HepG2 (cell line): ENCODE data around the gene SULT2B1. TPM values are rescaled to one million over a fixed set of nuclear protein-coding genes. Genes with fewer than 3 reads are reported as not detected.
A peak's percentile ranks its signal among the peaks of the same experiment; 100 is the strongest.

Experiments used
- ATAC-seq: fragments of 200-7000 bp; cut with Tn5 transposase; 3 replicates; pipeline ENCODE4 v1.9.1; 2020; ENCODE audit warnings: mild to moderate bottlenecking, moderate library complexity
- BruUV-seq: library from RNA; stranded (reverse); fragments of 400-500 nt; replicated peaks from 2 replicates; lab custom pipeline; 2021; lab: Mats Ljungman, UMichigan
- CTCF ChIA-PET: fragments of 300-600 bp; formaldehyde crosslinking; extraction: SDS; loops from one replicate; lab custom pipeline; 2021; ENCODE audit warnings: low total read pairs, inconsistent platforms, low intra/inter-chr PET ratio; lab: Yijun Ruan, JAX
- POLR2A ChIA-PET: fragments of 350-600 bp; sonication (Branson Sonifier 250); formaldehyde crosslinking; loops from one replicate; lab custom pipeline; 2020; ENCODE audit warnings: antibody characterized with exemption, inconsistent platforms; lab: Yijun Ruan, JAX
- DNase-seq: peaks from one replicate; pipeline ENCODE4 v3.0.0-alpha.2; 2015; ENCODE audit warnings: low spot score
- FAIRE-seq: peaks from 3 replicates; lab custom pipeline; 2011; peaks lifted over from hg19 to GRCh38; lab: Jason Lieb, UNC
- H2AFZ ChIP-seq: one replicate; pipeline ENCODE4 v1.6.1; 2011; ENCODE audit warnings: low read length, inconsistent platforms
- H3K27ac ChIP-seq: fragments of 300-600 bp; 3 replicates; pipeline ENCODE4 v1.8.0; 2011; ENCODE audit warnings: mixed run types, mild to moderate bottlenecking, mixed read lengths, low read length, inconsistent platforms; ENCODE audit not compliant: insufficient read depth; ENCODE audit errors: extremely low read length
- H3K27me3 ChIP-seq, 2 experiments: fragments of 200-600 bp in 1 of 2; 2 replicates in 1 of 2; 3 replicates in 1 of 2; pipeline versions ENCODE4 v1.6.0 to v1.8.0; 2011; ENCODE audit warnings: low read length in 2 of 2, mild to moderate bottlenecking in 2 of 2, moderate library complexity in 2 of 2, inconsistent platforms in 1 of 2; ENCODE audit not compliant: insufficient read depth in 2 of 2, control insufficient read depth in 1 of 2
- H3K36me3 ChIP-seq, 2 experiments: fragments of 200-600 bp in 1 of 2; replicated peaks in 1 of 2; 2 replicates in 1 of 2; 3 replicates in 1 of 2; pipeline versions ENCODE4 v1.5.1 to v1.8.0; 2011; ENCODE audit warnings: low read length in 2 of 2, inconsistent platforms in 1 of 2; ENCODE audit not compliant: insufficient read depth in 2 of 2, control insufficient read depth in 1 of 2
- H3K4me1 ChIP-seq: 2 replicates; pipeline ENCODE4 v1.5.1; 2012; ENCODE audit warnings: low read length, inconsistent platforms; ENCODE audit not compliant: insufficient read depth
- H3K4me2 ChIP-seq: 2 replicates; pipeline ENCODE4 v1.6.0; 2011; ENCODE audit warnings: low read depth, low read length, inconsistent platforms
- H3K4me3 ChIP-seq, 3 experiments: fragments of 200-600 bp in 1 of 3; sonication (generic), shearing (Covaris generic) in 1 of 3; replicated peaks in 1 of 3; 2 replicates each; pipeline ENCODE4 v1.5.1; 2011 to 2016; ENCODE audit warnings: low read length in 3 of 3, inconsistent platforms in 2 of 3, low read depth in 2 of 3, mild to moderate bottlenecking in 2 of 3, control low read depth in 1 of 3, mixed read lengths in 1 of 3; ENCODE audit not compliant: insufficient read depth in 1 of 3
- H3K79me2 ChIP-seq: one replicate; pipeline ENCODE4 v1.6.1; 2011; ENCODE audit warnings: low read length, inconsistent platforms; ENCODE audit not compliant: insufficient read depth
- H3K9ac ChIP-seq: 2 replicates; pipeline ENCODE4 v1.6.0; 2011; ENCODE audit warnings: mild to moderate bottlenecking, low read depth, low read length, inconsistent platforms; ENCODE audit not compliant: insufficient read depth
- H3K9me3 ChIP-seq: 2 replicates; pipeline ENCODE4 v1.5.1; 2012; ENCODE audit warnings: mild to moderate bottlenecking, low read length
- H4K20me1 ChIP-seq: 2 replicates; pipeline ENCODE4 v1.6.0; 2011; ENCODE audit warnings: inconsistent platforms, mild to moderate bottlenecking, low read length, moderate library complexity; ENCODE audit not compliant: insufficient read depth
- AGO2 ChIP-seq: fragments of 200-400 bp; formaldehyde crosslinking; optimal IDR thresholded peaks from 2 replicates; pipeline ENCODE3; 2017; ENCODE audit warnings: mild to moderate bottlenecking, low read depth, low read length, moderate library complexity
- CBX1 ChIP-seq: IDR thresholded peaks from one replicate; pipeline ENCODE4 v1.6.1; 2016; ENCODE audit warnings: antibody characterized with exemption, low read depth
- HDAC1 ChIP-seq: sonication (generic); formaldehyde crosslinking; IDR thresholded peaks from 2 replicates; pipeline ENCODE4 v1.5.1; 2020; ENCODE audit warnings: mild to moderate bottlenecking, missing genetic modification reagents
- KDM3A ChIP-seq: IDR thresholded peaks from 2 replicates; pipeline ENCODE4 v1.6.1; 2018; ENCODE audit warnings: low read depth, missing compliant biosample characterization
- KMT2A ChIP-seq: sonication (generic); formaldehyde crosslinking; IDR thresholded peaks from 2 replicates; pipeline ENCODE4 v1.4.0; 2020; ENCODE audit warnings: missing genetic modification reagents
- PBX2 ChIP-seq: IDR thresholded peaks from 2 replicates; pipeline ENCODE4 v1.6.1; 2016; ENCODE audit warnings: control low read depth
- PRDM10 ChIP-seq: sonication (generic); formaldehyde crosslinking; IDR thresholded peaks from 2 replicates; pipeline ENCODE4 v1.4.0; 2020; ENCODE audit warnings: low read depth, missing genetic modification reagents
- RFXAP ChIP-seq: sonication (generic); formaldehyde crosslinking; IDR thresholded peaks from 2 replicates; pipeline ENCODE4 v1.4.0; 2020; ENCODE audit warnings: missing genetic modification reagents, borderline replicate concordance
- ZBTB26 ChIP-seq: IDR thresholded peaks from 2 replicates; pipeline ENCODE4 v1.6.1; 2016; ENCODE audit warnings: missing compliant biosample characterization, missing genetic modification reagents, borderline replicate concordance
- ZMYM3 ChIP-seq: sonication (generic); formaldehyde crosslinking; IDR thresholded peaks from 2 replicates; pipeline ENCODE4 v1.5.1; 2020; ENCODE audit warnings: mild to moderate bottlenecking, missing genetic modification reagents
- ZNF10 ChIP-seq: sonication (generic); formaldehyde crosslinking; IDR thresholded peaks from 2 replicates; pipeline ENCODE4 v1.4.0; 2020; ENCODE audit warnings: mild to moderate bottlenecking, low read depth, missing genetic modification reagents, borderline replicate concordance
- ZNF101 ChIP-seq: sonication (generic); formaldehyde crosslinking; IDR thresholded peaks from 2 replicates; pipeline ENCODE4 v1.4.0; 2020; ENCODE audit warnings: mild to moderate bottlenecking, low read depth, missing genetic modification reagents, borderline replicate concordance
- ZNF232 ChIP-seq: sonication (generic); formaldehyde crosslinking; IDR thresholded peaks from 2 replicates; pipeline ENCODE4 v1.4.0; 2020; ENCODE audit warnings: missing genetic modification reagents, borderline replicate concordance
- ZNF432 ChIP-seq: sonication (generic); formaldehyde crosslinking; IDR thresholded peaks from 2 replicates; pipeline ENCODE4 v1.5.0; 2020; ENCODE audit warnings: missing genetic modification reagents, mild to moderate bottlenecking, borderline replicate concordance
- ZNF605 ChIP-seq: sonication (generic); formaldehyde crosslinking; IDR thresholded peaks from 2 replicates; pipeline ENCODE4 v1.8.0; 2022; ENCODE audit warnings: mild to moderate bottlenecking, missing genetic modification reagents
- ZNF615 ChIP-seq: sonication (generic); formaldehyde crosslinking; IDR thresholded peaks from 2 replicates; pipeline ENCODE4 v1.5.0; 2020; ENCODE audit warnings: mild to moderate bottlenecking, missing genetic modification reagents, borderline replicate concordance
- ZNF788 ChIP-seq: sonication (generic); formaldehyde crosslinking; IDR thresholded peaks from 2 replicates; pipeline ENCODE4 v1.5.0; 2020; ENCODE audit warnings: mild to moderate bottlenecking, missing genetic modification reagents, borderline replicate concordance
- WGBS: methylation state at CpG from one replicate; pipeline ENCODE4 v1.1.6; 2017; ENCODE audit warnings: low lambda C conversion rate; 5-methylcytosine and 5-hydroxymethylcytosine counted together
- in situ Hi-C: cut with HindIII; loops from 2 replicates; pipeline ENCODE4 v1.10.0; 2017; ENCODE audit warnings: low pct_unique_long_range_greater_than_20kb; ENCODE audit not compliant: extremely low pct_ligation_motif_present
- intact Hi-C: fragments of 100-400 bp; cut with micrococcal nuclease; formaldehyde crosslinking; loops from one replicate; pipeline ENCODE4 v1.10.0; 2022; ENCODE audit not compliant: unreplicated experiment
- polyA plus RNA-seq, 8 experiments: library from polyadenylated mRNA; depleted of rRNA in 3 of 8; stranded (reverse) in 7 of 8; unstranded in 1 of 8; fragments of >200 nt; fragmentation: Illumina TruSeq in 4 of 8; extraction: Trizol in 4 of 8; gene quantifications; 2 replicates each; pipeline versions ENCODE4 v1.2.1 to v1.2.3, GENCODE V29; 2011 to 2016; ENCODE audit warnings: low read depth in 4 of 8, missing spikeins in 1 of 8, mixed read lengths in 1 of 8; ENCODE audit not compliant: insufficient read depth in 1 of 8
- total RNA-seq, 5 experiments: library from RNA; depleted of rRNA; stranded (reverse); fragments of >200 nt; fragmentation: Illumina TruSeq; extraction: Trizol; gene quantifications; 2 replicates each; pipeline ENCODE4 v1.2.3, GENCODE V29; 2016; ENCODE audit warnings: low read depth in 1 of 5

The SULT2B1 gene
- total and polyA plus RNA-seq, 2 of the 13 experiments (the other 11 are each of a cell fraction or from before 2014, with no cell fraction given) = 0.13 TPM; not detected in 1

- no peaks in the 10 kb centered on the region for H3K9me3 ChIP-seq
- peaks cover 15 to 28% of the 10 kb centered on the region in 2 experiments for H3K36me3 ChIP-seq
- ChIA-PET CTCF (no interaction called here), POLR2A (interaction anchor here (1.0 to 1.4 kb wide), 3 partner anchors 9 to 20 kb away, joined by 3 to 5 read pairs (median 3); no protein-coding TSS in a partner anchor)
- H3K27me3 ChIP-seq = no peaks in the 10 kb centered on the region; a peak in 1 of 5 replicates
- in situ Hi-C loops (no loop called here), intact Hi-C loops (no loop called here)
- H2AFZ ChIP-seq = no peak overlapping the region
- peaks cover 33% of the 10 kb centered on the region for H3K79me2 ChIP-seq
- H4K20me1 ChIP-seq = peaks cover 38% of the 10 kb centered on the region
- DNase-seq (no peak), ATAC-seq (no peak), FAIRE-seq (no peak)
- peak overlapping the region; percentile 89 to 99 (median 89) for H3K4me3 ChIP-seq
- H3K27ac ChIP-seq = peak overlapping the region; percentile 76
- H3K9ac ChIP-seq = peak overlapping the region; percentile 96
- peak overlapping the region; percentile 89 for H3K4me2 ChIP-seq
- WGBS = 77% methylated on average over 16 of the region's 18 CpGs
- no TSS peak for BruUV-seq
- peaks cover 44% of the 10 kb centered on the region for H3K4me1 ChIP-seq
- TF ChIP-seq ZNF615 (CRISPR knock-in tag) = no peak
- no peak for TF ChIP-seq KMT2A (CRISPR knock-in tag)
- no peak for TF ChIP-seq ZBTB26 (CRISPR knock-in tag)
- TF ChIP-seq HDAC1 (CRISPR knock-in tag) = no peak
- TF ChIP-seq ZNF10 (CRISPR knock-in tag) = no peak
- no peak for TF ChIP-seq KDM3A (CRISPR knock-in tag)
- no peak for TF ChIP-seq ZNF788 (CRISPR knock-in tag)
- TF ChIP-seq ZMYM3 (CRISPR knock-in tag) = no peak
- TF ChIP-seq ZNF432 (CRISPR knock-in tag) = no peak
- TF ChIP-seq PRDM10 = no peak
- TF ChIP-seq PBX2 = no peak
- TF ChIP-seq RFXAP (CRISPR knock-in tag) = no peak
- no peak for TF ChIP-seq CBX1
- no peak for TF ChIP-seq ZNF101
- peak; percentile 20 for TF ChIP-seq AGO2
- no peak for TF ChIP-seq ZNF605
- no peak for TF ChIP-seq ZNF232 (CRISPR knock-in tag)
Measured at GRCh38 chr19:48617146-48617937, 65.4 kb downstream of the SULT2B1 start.
